Fibroblast of lung (primary cell): Measurements from ENCODE around the gene BZW2. TPM values are rescaled to one million over a fixed set of nuclear protein-coding genes. Genes with fewer than 3 reads are reported as not detected.

Experiments
- DNase-seq, 2 donors: peaks; one replicate each; pipeline versions ENCODE4 v3.0.0 to v3.0.0-alpha.2; 2010; ENCODE audit warnings: low read depth in 2 of 2
- H2AFZ ChIP-seq: 2 replicates; pipeline ENCODE4 v1.5.1; 2012; ENCODE audit warnings: low read length, control low read depth, inconsistent platforms
- H3K27ac ChIP-seq: 2 replicates; pipeline ENCODE4 v1.5.1; 2011; ENCODE audit warnings: low read length, control low read depth; ENCODE audit not compliant: insufficient read depth
- H3K27me3 ChIP-seq: 2 replicates; pipeline ENCODE4 v1.5.1; 2011; ENCODE audit warnings: mild to moderate bottlenecking, low read length; ENCODE audit not compliant: control insufficient read depth, insufficient read depth
- H3K36me3 ChIP-seq: 2 replicates; pipeline ENCODE4 v1.5.1; 2011; ENCODE audit warnings: low read length; ENCODE audit not compliant: control insufficient read depth, insufficient read depth
- H3K4me1 ChIP-seq: 2 replicates; pipeline ENCODE4 v1.5.1; 2011; ENCODE audit warnings: low read length; ENCODE audit not compliant: control insufficient read depth, insufficient read depth; ENCODE audit errors: extremely low read depth
- H3K4me2 ChIP-seq: 2 replicates; pipeline ENCODE4 v1.5.1; 2011; ENCODE audit warnings: low read length, control low read depth; ENCODE audit not compliant: insufficient read depth; ENCODE audit errors: extremely low read depth
- H3K4me3 ChIP-seq, 4 experiments: fragments of 200-600 bp in 1 of 4; sonication (generic) in 1 of 4; replicated peaks in 1 of 4; 2 replicates each; pipeline ENCODE4 v1.5.1; 2011 to 2016; ENCODE audit warnings: low read length in 4 of 4, low read depth in 3 of 4, mild to moderate bottlenecking in 3 of 4, control low read depth in 2 of 4, inconsistent platforms in 1 of 4, mixed read lengths in 1 of 4; ENCODE audit not compliant: insufficient read depth in 1 of 4; ENCODE audit errors: control extremely low read depth in 1 of 4
- H3K79me2 ChIP-seq: 2 replicates; pipeline ENCODE4 v1.5.1; 2012; ENCODE audit warnings: mild to moderate bottlenecking, low read length, inconsistent platforms; ENCODE audit not compliant: control insufficient read depth, insufficient read depth
- H3K9ac ChIP-seq: 2 replicates; pipeline ENCODE4 v1.5.1; 2011; ENCODE audit warnings: mild to moderate bottlenecking, low read length, control low read depth; ENCODE audit not compliant: insufficient read depth
- H3K9me3 ChIP-seq: 2 replicates; pipeline ENCODE4 v1.5.1; 2012; ENCODE audit warnings: low read depth, low read length; ENCODE audit not compliant: control insufficient read depth, insufficient read depth
- H4K20me1 ChIP-seq: 2 replicates; pipeline ENCODE4 v1.5.1; 2011; ENCODE audit warnings: low read length; ENCODE audit not compliant: control insufficient read depth, insufficient read depth; ENCODE audit errors: extremely low read depth
- EZH2 ChIP-seq: IDR thresholded peaks from 2 replicates; pipeline ENCODE4 v1.5.1; 2012; ENCODE audit warnings: low read length, control low read depth, mild to moderate bottlenecking; ENCODE audit errors: missing control alignments
- polyA plus RNA-seq, 2 donors: library from polyadenylated mRNA; depleted of rRNA in 1 of 2; stranded (reverse) in 1 of 2; unstranded in 1 of 2; fragments of >200 nt; gene quantifications; 2 replicates each; pipeline ENCODE4 v1.2.1, GENCODE V29; 2011 to 2012; ENCODE audit warnings: missing spikeins in 1 of 2
- total RNA-seq: library from RNA; depleted of rRNA; stranded (reverse); fragments of >200 nt; gene quantifications from 2 replicates; pipeline ENCODE4 v1.2.1, GENCODE V29; 2014
- TF ChIP-seq, protein P1 (sequence below), 2 donors: IDR thresholded peaks in 1 of 2; conservative IDR thresholded peaks in 1 of 2; 1 replicate in 1 of 2; 2 replicates in 1 of 2; pipeline ENCODE4 v1.5.1; 2011 to 2012; ENCODE audit warnings: low read length in 2 of 2, control low read depth in 1 of 2, inconsistent platforms in 1 of 2, low read depth in 1 of 2, mild to moderate bottlenecking in 1 of 2

Gene BZW2
- total and polyA plus RNA-seq, 2 donors (not counting 1 experiment from before 2014, with no cell fraction given): 43.3 to 88.8 TPM

DNA sequence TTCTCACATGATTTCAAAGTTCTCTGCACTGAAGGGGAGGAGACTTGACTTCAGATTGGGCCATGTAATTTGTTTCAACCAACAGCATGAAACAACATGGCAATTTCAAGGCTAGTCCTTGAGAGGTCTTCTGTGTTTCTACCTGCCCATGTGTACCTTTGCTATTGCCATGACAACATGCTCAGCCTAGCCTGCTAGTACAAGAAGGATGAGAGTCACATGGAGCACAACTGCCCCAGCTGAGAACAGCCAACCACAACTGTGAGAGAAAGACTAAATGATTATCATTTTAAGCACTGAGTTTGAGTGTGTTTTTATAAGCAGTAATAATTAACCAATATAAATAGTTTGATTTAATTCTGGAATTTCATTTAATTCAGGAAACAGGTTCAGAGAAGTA is 42.3 kb upstream of the BZW2 start:
- no peak overlapping the region for H2AFZ ChIP-seq
- H3K27me3 ChIP-seq: no peaks in the 10 kb centered on the region
- H3K9me3 ChIP-seq: no peaks in the 10 kb centered on the region
- H3K4me1 ChIP-seq: no peaks in the 10 kb centered on the region
- H4K20me1 ChIP-seq: no peaks in the 10 kb centered on the region
- H3K4me2 ChIP-seq: no peak overlapping the region
- TF ChIP-seq EZH2: no peak
- TF ChIP-seq, protein P1, sequence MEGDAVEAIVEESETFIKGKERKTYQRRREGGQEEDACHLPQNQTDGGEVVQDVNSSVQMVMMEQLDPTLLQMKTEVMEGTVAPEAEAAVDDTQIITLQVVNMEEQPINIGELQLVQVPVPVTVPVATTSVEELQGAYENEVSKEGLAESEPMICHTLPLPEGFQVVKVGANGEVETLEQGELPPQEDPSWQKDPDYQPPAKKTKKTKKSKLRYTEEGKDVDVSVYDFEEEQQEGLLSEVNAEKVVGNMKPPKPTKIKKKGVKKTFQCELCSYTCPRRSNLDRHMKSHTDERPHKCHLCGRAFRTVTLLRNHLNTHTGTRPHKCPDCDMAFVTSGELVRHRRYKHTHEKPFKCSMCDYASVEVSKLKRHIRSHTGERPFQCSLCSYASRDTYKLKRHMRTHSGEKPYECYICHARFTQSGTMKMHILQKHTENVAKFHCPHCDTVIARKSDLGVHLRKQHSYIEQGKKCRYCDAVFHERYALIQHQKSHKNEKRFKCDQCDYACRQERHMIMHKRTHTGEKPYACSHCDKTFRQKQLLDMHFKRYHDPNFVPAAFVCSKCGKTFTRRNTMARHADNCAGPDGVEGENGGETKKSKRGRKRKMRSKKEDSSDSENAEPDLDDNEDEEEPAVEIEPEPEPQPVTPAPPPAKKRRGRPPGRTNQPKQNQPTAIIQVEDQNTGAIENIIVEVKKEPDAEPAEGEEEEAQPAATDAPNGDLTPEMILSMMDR (conservative IDR thresholded peaks at IDR 0.05 in 1 of 2, IDR thresholded peaks at IDR 0.05 in 1 of 2; ENCODE audit: low read depth in 1 of 2, low read length in 2 of 2): no peak
- DNase-seq: no peak
- peaks cover 6% of the 10 kb centered on the region for H3K36me3 ChIP-seq
- H3K27ac ChIP-seq: no peak overlapping the region
- H3K4me3 ChIP-seq: no peak overlapping the region
- H3K79me2 ChIP-seq: no peaks in the 10 kb centered on the region
- H3K9ac ChIP-seq: no peak overlapping the region

DNA sequence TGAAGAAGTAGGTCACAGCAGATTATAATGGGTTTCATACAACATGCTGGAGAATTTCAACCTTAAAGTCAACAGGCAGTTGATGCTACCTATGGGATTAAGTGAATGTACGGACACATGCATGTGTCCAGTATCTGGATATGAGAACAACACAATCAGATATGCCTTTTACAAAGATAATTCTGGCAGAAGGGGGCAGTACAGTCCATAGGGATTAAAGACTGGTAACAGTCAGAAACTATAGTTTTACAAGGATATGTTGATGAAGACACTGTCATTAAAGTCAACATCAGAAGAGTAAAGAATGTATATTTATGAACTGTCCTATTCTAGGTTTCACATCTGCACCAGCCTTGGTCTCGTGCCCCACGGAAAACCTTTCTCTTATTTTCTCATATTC is 41.9 kb upstream of the BZW2 start:
- Histone ChIP-seq H3K27ac (no peak overlapping the region), H3K27me3 (no peaks in the 10 kb centered on the region), H3K9me3 (no peaks in the 10 kb centered on the region), H3K4me3 (no peak overlapping the region), H4K20me1 (no peaks in the 10 kb centered on the region), H2AFZ (no peak overlapping the region), H3K4me2 (no peak overlapping the region), H3K79me2 (no peaks in the 10 kb centered on the region), H3K4me1 (no peaks in the 10 kb centered on the region), H3K36me3 (peaks cover 6% of the 10 kb centered on the region), H3K9ac (no peak overlapping the region)
- DNase-seq: peak in 1 of 2 donors; percentile 57
- TF ChIP-seq, protein P1 (conservative IDR thresholded peaks at IDR 0.05 in 1 of 2, IDR thresholded peaks at IDR 0.05 in 1 of 2; ENCODE audit: low read depth in 1 of 2, low read length in 2 of 2): peak; percentile 14 to 46
- TF ChIP-seq EZH2: no peak

DNA sequence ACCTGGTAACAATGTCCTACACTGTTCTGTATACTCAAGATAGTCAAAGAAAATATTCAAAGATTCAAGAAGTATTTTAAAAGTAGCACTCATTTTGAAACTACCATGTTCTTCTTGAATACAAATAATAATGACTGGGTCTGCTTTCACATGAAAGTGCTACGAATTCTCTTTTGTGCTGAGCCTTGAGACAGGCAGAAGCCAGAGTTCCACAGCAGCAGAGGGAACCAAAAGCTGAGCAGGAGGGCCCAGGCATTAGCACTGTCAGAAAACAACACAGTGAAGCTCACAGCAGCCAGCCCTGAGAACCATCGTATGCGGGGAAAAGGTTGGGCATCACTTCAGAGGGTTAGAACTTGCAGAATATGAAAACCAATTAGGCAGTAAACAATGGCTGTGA is 39.3 kb upstream of the BZW2 start:
- Histone ChIP-seq H3K4me3 (no peak overlapping the region), H3K36me3 (peaks cover 6% of the 10 kb centered on the region), H3K27me3 (no peaks in the 10 kb centered on the region), H3K9me3 (no peaks in the 10 kb centered on the region), H3K4me1 (no peaks in the 10 kb centered on the region), H3K9ac (no peak overlapping the region), H3K4me2 (no peak overlapping the region), H3K79me2 (no peaks in the 10 kb centered on the region), H2AFZ (no peak overlapping the region), H3K27ac (no peak overlapping the region), H4K20me1 (no peaks in the 10 kb centered on the region)
- no peak for DNase-seq
- TF ChIP-seq, protein P1 (conservative IDR thresholded peaks at IDR 0.05 in 1 of 2, IDR thresholded peaks at IDR 0.05 in 1 of 2; ENCODE audit: low read depth in 1 of 2, low read length in 2 of 2): no peak
- no peak for TF ChIP-seq EZH2
